Measurements from ENCODE around the gene RABGGTA. TPM values are rescaled to one million over a fixed set of nuclear protein-coding genes. Genes with fewer than 3 reads are reported as not detected.

The RABGGTA gene
- total RNA-seq, 1 donor from 2014 or later = 31.1 TPM

DNA sequence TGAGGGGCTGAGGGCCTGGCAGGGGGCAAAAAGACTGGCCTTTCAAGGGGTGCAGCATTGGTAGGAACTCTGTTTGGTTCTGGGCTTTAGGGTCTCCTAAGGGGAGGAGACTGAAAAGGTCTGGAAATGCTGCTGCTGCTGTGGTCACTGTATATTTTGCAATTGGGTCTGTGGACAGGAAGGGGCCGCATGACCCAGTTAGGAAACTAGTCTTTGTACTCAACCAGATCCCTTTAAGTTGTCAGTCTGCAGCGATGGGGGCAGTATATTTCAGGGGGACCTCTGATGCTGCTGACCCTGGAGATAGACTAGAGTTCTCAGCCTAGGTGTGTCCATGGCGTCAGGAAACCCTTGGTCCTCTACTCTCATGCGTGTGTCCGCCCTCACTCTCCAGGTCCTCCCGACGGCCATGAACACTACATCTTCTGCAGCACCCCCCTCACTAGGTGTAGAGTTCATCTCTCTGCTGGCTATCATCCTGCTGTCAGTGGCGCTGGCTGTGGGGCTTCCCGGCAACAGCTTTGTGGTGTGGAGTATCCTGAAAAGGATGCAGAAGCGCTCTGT is 43.9 kb upstream of the RABGGTA start:
- no peak for DNase-seq (ENCODE audit: extremely low spot score, unreplicated experiment)
- Mint-ChIP-seq H3K36me3 (no peaks in the 10 kb centered on the region), H3K27me3 (peaks cover 41% of the 10 kb centered on the region), H3K9me3 (no peaks in the 10 kb centered on the region), H3K27ac (no peak overlapping the region), H3K4me3 (no peak overlapping the region), H3K4me1 (ENCODE audit: unreplicated experiment) (peaks cover 8% of the 10 kb centered on the region)
- TF ChIP-seq, protein P1, sequence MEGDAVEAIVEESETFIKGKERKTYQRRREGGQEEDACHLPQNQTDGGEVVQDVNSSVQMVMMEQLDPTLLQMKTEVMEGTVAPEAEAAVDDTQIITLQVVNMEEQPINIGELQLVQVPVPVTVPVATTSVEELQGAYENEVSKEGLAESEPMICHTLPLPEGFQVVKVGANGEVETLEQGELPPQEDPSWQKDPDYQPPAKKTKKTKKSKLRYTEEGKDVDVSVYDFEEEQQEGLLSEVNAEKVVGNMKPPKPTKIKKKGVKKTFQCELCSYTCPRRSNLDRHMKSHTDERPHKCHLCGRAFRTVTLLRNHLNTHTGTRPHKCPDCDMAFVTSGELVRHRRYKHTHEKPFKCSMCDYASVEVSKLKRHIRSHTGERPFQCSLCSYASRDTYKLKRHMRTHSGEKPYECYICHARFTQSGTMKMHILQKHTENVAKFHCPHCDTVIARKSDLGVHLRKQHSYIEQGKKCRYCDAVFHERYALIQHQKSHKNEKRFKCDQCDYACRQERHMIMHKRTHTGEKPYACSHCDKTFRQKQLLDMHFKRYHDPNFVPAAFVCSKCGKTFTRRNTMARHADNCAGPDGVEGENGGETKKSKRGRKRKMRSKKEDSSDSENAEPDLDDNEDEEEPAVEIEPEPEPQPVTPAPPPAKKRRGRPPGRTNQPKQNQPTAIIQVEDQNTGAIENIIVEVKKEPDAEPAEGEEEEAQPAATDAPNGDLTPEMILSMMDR (conservative IDR thresholded peaks at IDR 0.05) = no peak

DNA sequence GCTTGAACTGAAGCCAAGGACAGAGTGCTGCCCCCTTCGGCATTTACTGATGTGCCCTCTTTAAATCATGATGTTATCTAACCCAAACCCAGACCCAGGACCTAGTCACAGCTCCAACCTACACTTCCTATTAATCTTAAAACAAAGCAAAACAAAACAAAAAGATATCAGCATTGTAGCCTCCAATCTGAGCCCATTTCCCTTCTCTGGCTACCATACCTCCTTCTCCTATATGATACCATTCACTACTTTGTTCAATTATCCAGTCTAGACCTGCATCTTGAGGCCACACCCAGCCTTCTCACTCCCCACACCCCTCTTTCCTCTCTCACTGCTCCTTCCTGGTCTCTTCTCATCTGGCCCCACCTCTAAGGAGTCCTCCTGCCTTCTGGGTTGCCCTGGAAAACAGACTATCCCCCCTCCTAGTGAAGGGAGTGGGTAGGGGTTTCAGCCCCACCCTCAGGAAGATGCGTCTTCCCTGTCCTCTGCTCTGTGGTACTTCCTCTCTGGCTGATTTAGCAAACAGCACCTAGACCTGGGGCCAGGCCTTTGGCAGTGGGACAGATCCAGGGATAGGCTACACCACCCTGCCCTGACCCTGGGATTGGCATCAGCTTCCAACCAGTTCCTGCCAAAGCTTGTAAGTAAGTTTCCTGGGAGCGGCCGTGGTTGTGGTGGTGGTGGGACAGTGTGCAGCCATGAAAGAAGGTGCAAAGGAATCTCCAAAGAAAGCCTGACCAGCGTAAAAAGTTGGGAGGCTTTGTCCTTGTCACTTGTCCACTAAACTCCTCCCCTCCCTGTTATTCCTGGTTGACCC is 43.2 kb upstream of the RABGGTA start:
- Mint-ChIP-seq H3K4me3 (no peak overlapping the region), H3K4me1 (ENCODE audit: unreplicated experiment) (peaks cover 8% of the 10 kb centered on the region), H3K9me3 (no peaks in the 10 kb centered on the region), H3K27ac (no peak overlapping the region), H3K36me3 (no peaks in the 10 kb centered on the region), H3K27me3 (peaks cover 34% of the 10 kb centered on the region)
- TF ChIP-seq, protein P1 (conservative IDR thresholded peaks at IDR 0.05) = no peak
- no peak for DNase-seq (ENCODE audit: extremely low spot score, unreplicated experiment)

DNA sequence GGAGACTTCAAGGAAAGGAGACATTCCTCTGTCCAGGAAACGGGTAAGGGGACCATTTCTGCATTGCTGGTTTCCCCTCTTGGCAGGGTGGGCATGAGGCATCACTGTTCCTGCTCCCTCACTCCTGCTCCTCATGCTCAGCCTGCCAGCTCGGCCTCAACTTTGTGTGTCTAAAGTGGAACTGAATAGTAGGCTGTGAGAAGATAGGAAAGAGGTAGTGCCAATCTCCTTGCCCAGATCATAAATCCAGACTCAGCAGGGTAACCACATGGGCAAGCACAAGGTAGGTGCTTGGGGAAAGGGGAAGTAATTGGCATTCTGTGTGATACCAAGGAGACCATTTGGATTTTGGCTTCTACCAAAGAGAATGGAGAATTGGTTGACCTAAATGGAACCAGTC is 42.5 kb upstream of the RABGGTA start:
- Mint-ChIP-seq H3K27ac (no peak overlapping the region), H3K27me3 (peaks cover 27% of the 10 kb centered on the region), H3K9me3 (no peaks in the 10 kb centered on the region), H3K4me3 (no peak overlapping the region), H3K4me1 (ENCODE audit: unreplicated experiment) (peaks cover 8% of the 10 kb centered on the region), H3K36me3 (peaks cover 3% of the 10 kb centered on the region)
- TF ChIP-seq, protein P1 (conservative IDR thresholded peaks at IDR 0.05) = no peak
- no peak for DNase-seq (ENCODE audit: extremely low spot score, unreplicated experiment)

DNA sequence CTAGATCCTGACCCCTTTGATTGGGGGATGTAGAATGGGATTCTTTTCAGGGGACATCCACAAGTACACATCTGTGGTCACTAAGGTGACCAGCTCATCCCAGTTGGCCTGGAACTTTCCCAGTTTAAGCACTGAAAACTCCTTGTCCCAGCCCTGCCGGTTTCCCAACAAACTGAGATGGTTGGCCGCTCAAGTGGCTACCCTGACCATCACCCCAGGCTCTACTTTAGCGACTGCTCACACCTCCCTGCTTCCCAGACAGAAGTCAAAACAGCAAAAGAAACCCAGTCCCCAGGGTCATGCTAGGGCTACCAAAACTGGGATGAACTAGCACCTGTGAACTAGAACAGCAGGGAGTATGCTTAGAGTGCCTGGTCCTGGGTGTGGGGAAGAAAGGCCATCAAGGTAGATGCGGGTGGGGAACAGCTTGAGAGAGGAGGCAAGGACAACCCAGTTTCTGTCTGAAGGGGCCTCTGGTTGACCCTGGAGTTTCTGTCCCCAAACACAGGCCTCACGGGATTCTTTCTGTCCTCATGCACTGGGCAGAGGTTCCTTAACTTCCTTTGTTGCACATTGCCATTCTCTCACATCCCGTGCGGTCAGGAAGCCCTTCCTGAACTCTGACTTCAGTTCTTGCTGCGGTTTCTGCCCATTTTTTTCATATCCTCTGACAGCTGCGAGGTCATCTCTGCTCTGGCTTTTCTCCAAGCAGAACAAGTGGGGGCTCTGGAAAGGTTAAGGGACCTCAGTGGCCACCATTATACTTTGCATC is 41.5 kb upstream of the RABGGTA start:
- Mint-ChIP-seq H3K4me3 (no peak overlapping the region), H3K36me3 (peaks cover 9% of the 10 kb centered on the region), H3K27me3 (peaks cover 19% of the 10 kb centered on the region), H3K27ac (no peak overlapping the region), H3K9me3 (no peaks in the 10 kb centered on the region), H3K4me1 (ENCODE audit: unreplicated experiment) (peaks cover 11% of the 10 kb centered on the region)
- TF ChIP-seq, protein P1 (conservative IDR thresholded peaks at IDR 0.05) = no peak
- no peak for DNase-seq (ENCODE audit: extremely low spot score, unreplicated experiment)

DNA sequence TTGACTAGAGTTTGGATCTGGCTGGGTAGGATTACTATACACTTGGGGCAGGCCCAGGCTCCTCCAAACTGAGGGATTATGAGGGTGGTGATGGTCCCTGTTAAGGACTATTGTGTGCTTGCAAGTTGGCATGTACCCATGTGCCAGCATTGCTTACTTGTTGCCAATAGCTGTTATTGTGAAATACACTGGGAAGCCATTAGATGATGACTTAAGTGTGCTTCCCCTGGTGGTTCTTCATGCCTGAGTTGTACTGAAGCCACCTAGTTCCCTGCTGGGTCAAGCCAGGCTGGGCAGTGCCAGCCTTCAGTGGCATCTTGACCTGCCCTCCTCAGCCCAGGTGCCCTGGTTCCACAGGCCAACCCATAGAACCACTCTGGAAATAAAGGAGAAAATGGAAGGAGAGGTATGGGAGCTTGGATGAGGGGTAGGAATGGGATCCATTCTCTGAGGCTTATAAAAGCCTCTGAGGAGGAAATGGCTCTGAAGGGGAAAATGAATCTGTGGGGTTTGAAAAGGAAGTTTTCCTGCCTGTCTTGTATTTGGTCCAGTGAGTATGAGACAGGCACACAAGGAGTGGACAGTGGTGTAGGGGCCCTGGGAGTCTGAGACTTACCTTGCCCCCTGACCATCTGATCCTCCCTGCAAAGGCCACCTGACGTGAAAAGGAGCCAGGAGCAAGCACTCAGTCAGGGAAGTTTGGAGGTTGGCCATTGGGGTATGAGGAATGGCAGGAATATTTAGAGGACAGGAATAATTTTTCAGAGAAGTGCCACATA is 40.6 kb upstream of the RABGGTA start:
- DNase-seq (ENCODE audit: extremely low spot score, unreplicated experiment) = no peak
- Mint-ChIP-seq H3K4me3 (no peak overlapping the region), H3K36me3 (peaks cover 10% of the 10 kb centered on the region), H3K4me1 (ENCODE audit: unreplicated experiment) (peaks cover 7% of the 10 kb centered on the region), H3K27ac (no peak overlapping the region), H3K9me3 (no peaks in the 10 kb centered on the region), H3K27me3 (peaks cover 10% of the 10 kb centered on the region)
- TF ChIP-seq, protein P1 (conservative IDR thresholded peaks at IDR 0.05) = no peak

Data from type B pancreatic cell (in vitro differentiated cells).